K562 (cell line): ENCODE results near the gene GLUL. TPM values are rescaled to one million over a fixed set of nuclear protein-coding genes. Genes with fewer than 3 reads are reported as not detected.

ENCODE experiments used
- HEY1 ChIP-seq: fragments of 250-450 bp; sonication (Bioruptor Pico); IDR thresholded peaks from 2 replicates; pipeline ENCODE4 v1.5.0; 2020; ENCODE audit warnings: mild to moderate bottlenecking, moderate library complexity, borderline replicate concordance
- OTX1 ChIP-seq: fragments of 450-650 bp; formaldehyde crosslinking; IDR thresholded peaks from 2 replicates; pipeline ENCODE4 v1.4.0; 2022; ENCODE audit warnings: mild to moderate bottlenecking
- PHF21A ChIP-seq: fragments of 450-650 bp; IDR thresholded peaks from 2 replicates; pipeline ENCODE4 v1.6.1; 2017; ENCODE audit warnings: low read depth, borderline replicate concordance
- SAP30 ChIP-seq: fragments of 200-600 bp; sonication (generic); IDR thresholded peaks from 2 replicates; pipeline ENCODE4 v1.6.1; 2012; ENCODE audit warnings: borderline replicate concordance, low read depth, mild to moderate bottlenecking, moderate library complexity, low read length, control low read depth, inconsistent platforms; ENCODE audit not compliant: insufficient read depth, poor library complexity, severe bottlenecking
- SLC30A9 ChIP-seq: fragments of 250-450 bp; sonication (Bioruptor Pico); IDR thresholded peaks from 2 replicates; pipeline ENCODE4 v1.8.0; 2022; ENCODE audit warnings: mild to moderate bottlenecking, moderate library complexity
- SREBF2 ChIP-seq: sonication (generic); formaldehyde crosslinking; IDR thresholded peaks from 2 replicates; pipeline ENCODE4 v1.4.0; 2020; ENCODE audit warnings: mild to moderate bottlenecking, missing genetic modification reagents
- ZNF444 ChIP-seq: fragments of 250-450 bp; sonication (Bioruptor Pico); IDR thresholded peaks from 2 replicates; pipeline ENCODE4 v1.4.0; 2020; ENCODE audit warnings: mild to moderate bottlenecking, moderate library complexity
- polyA plus RNA-seq, 8 experiments: library from polyadenylated mRNA; depleted of rRNA in 4 of 8; stranded (reverse) in 5 of 8; unstranded in 3 of 8; fragments of >200 nt; fragmentation: Nextera tagmentation in 2 of 8; fragmentation: Illumina TruSeq in 1 of 8; extraction: Ambion mirVana in 2 of 8; extraction: Trizol in 1 of 8; gene quantifications; 2 replicates each; pipeline versions ENCODE4 v1.2.1 to v1.2.3, GENCODE V29; 2011 to 2014; ENCODE audit warnings: inconsistent platforms in 1 of 8, missing spikeins in 1 of 8
- total RNA-seq, 7 experiments: library from RNA; depleted of rRNA in 6 of 7; stranded (reverse); fragments of >200 nt in 6 of 7; fragmentation: Illumina TruSeq in 2 of 7; extraction: Trizol in 2 of 7; gene quantifications; 2 replicates each; pipeline versions ENCODE4 v1.2.1 to v1.2.3, GENCODE V29; 2011 to 2021; ENCODE audit warnings: low replicate concordance in 1 of 7
- TF ChIP-seq, protein P1 (sequence below): fragments of 200-600 bp; sonication (generic); IDR thresholded peaks from one replicate; pipeline ENCODE4 v1.6.1; 2012; ENCODE audit warnings: mild to moderate bottlenecking, low read depth, low read length, inconsistent platforms
- TF ChIP-seq, protein P2 (sequence below): fragments of 200-800 bp; sonication (Bioruptor generic); IDR thresholded peaks from 2 replicates; pipeline ENCODE4 v1.6.1; 2016; ENCODE audit warnings: missing genetic modification characterization, missing compliant biosample characterization

The GLUL gene
- total and polyA plus RNA-seq, 9 of the 15 experiments (the other 6 are each of a cell fraction or from before 2014, with no cell fraction given): 1,088 to 4,222 (median 1,338) TPM

DNA sequence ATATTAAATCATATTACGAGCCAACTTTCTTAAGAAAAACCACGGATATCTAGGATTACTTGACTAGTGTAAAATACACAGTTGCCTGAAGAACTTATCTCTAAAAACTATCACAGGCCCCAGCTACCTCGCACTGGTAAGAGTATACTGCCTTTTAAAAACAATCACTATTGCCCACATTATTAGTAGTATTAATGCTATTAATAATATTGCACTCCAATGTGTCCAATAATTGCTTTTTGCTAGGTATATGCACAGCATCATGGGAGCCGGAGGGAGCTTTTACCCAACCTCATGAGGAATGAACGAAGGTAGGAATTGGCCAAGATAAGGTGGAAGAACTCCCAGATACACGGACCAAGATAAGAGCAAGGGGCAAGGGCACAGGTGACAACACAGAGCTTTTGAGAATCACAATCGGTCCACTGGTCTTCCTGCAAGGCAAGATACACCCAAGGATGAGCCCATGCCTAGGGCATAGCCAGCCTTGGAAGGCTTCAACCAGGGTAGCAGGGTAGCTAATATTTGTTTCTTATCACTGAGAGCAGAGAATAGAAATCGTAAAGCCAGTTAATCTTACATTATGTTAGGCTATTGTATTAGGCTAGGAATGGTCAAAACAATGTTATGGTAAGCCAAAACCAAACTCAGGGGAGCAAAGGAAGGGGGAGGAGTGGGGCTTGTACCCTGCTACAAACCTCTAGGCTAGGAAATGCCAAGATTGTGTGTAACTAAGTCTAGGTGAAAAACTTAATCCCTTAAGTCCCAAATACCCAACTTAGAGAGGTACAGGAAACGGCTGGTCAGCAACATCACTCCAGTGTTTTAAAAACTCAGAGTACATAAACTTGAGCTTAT, 9.4 kb downstream of the GLUL start (continued):
- TF ChIP-seq, protein P1, sequence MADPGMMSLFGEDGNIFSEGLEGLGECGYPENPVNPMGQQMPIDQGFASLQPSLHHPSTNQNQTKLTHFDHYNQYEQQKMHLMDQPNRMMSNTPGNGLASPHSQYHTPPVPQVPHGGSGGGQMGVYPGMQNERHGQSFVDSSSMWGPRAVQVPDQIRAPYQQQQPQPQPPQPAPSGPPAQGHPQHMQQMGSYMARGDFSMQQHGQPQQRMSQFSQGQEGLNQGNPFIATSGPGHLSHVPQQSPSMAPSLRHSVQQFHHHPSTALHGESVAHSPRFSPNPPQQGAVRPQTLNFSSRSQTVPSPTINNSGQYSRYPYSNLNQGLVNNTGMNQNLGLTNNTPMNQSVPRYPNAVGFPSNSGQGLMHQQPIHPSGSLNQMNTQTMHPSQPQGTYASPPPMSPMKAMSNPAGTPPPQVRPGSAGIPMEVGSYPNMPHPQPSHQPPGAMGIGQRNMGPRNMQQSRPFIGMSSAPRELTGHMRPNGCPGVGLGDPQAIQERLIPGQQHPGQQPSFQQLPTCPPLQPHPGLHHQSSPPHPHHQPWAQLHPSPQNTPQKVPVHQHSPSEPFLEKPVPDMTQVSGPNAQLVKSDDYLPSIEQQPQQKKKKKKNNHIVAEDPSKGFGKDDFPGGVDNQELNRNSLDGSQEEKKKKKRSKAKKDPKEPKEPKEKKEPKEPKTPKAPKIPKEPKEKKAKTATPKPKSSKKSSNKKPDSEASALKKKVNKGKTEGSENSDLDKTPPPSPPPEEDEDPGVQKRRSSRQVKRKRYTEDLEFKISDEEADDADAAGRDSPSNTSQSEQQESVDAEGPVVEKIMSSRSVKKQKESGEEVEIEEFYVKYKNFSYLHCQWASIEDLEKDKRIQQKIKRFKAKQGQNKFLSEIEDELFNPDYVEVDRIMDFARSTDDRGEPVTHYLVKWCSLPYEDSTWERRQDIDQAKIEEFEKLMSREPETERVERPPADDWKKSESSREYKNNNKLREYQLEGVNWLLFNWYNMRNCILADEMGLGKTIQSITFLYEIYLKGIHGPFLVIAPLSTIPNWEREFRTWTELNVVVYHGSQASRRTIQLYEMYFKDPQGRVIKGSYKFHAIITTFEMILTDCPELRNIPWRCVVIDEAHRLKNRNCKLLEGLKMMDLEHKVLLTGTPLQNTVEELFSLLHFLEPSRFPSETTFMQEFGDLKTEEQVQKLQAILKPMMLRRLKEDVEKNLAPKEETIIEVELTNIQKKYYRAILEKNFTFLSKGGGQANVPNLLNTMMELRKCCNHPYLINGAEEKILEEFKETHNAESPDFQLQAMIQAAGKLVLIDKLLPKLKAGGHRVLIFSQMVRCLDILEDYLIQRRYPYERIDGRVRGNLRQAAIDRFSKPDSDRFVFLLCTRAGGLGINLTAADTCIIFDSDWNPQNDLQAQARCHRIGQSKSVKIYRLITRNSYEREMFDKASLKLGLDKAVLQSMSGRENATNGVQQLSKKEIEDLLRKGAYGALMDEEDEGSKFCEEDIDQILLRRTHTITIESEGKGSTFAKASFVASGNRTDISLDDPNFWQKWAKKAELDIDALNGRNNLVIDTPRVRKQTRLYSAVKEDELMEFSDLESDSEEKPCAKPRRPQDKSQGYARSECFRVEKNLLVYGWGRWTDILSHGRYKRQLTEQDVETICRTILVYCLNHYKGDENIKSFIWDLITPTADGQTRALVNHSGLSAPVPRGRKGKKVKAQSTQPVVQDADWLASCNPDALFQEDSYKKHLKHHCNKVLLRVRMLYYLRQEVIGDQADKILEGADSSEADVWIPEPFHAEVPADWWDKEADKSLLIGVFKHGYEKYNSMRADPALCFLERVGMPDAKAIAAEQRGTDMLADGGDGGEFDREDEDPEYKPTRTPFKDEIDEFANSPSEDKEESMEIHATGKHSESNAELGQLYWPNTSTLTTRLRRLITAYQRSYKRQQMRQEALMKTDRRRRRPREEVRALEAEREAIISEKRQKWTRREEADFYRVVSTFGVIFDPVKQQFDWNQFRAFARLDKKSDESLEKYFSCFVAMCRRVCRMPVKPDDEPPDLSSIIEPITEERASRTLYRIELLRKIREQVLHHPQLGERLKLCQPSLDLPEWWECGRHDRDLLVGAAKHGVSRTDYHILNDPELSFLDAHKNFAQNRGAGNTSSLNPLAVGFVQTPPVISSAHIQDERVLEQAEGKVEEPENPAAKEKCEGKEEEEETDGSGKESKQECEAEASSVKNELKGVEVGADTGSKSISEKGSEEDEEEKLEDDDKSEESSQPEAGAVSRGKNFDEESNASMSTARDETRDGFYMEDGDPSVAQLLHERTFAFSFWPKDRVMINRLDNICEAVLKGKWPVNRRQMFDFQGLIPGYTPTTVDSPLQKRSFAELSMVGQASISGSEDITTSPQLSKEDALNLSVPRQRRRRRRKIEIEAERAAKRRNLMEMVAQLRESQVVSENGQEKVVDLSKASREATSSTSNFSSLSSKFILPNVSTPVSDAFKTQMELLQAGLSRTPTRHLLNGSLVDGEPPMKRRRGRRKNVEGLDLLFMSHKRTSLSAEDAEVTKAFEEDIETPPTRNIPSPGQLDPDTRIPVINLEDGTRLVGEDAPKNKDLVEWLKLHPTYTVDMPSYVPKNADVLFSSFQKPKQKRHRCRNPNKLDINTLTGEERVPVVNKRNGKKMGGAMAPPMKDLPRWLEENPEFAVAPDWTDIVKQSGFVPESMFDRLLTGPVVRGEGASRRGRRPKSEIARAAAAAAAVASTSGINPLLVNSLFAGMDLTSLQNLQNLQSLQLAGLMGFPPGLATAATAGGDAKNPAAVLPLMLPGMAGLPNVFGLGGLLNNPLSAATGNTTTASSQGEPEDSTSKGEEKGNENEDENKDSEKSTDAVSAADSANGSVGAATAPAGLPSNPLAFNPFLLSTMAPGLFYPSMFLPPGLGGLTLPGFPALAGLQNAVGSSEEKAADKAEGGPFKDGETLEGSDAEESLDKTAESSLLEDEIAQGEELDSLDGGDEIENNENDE: peak; percentile 43
- TF ChIP-seq PHF21A: no peak
- TF ChIP-seq, protein P2, sequence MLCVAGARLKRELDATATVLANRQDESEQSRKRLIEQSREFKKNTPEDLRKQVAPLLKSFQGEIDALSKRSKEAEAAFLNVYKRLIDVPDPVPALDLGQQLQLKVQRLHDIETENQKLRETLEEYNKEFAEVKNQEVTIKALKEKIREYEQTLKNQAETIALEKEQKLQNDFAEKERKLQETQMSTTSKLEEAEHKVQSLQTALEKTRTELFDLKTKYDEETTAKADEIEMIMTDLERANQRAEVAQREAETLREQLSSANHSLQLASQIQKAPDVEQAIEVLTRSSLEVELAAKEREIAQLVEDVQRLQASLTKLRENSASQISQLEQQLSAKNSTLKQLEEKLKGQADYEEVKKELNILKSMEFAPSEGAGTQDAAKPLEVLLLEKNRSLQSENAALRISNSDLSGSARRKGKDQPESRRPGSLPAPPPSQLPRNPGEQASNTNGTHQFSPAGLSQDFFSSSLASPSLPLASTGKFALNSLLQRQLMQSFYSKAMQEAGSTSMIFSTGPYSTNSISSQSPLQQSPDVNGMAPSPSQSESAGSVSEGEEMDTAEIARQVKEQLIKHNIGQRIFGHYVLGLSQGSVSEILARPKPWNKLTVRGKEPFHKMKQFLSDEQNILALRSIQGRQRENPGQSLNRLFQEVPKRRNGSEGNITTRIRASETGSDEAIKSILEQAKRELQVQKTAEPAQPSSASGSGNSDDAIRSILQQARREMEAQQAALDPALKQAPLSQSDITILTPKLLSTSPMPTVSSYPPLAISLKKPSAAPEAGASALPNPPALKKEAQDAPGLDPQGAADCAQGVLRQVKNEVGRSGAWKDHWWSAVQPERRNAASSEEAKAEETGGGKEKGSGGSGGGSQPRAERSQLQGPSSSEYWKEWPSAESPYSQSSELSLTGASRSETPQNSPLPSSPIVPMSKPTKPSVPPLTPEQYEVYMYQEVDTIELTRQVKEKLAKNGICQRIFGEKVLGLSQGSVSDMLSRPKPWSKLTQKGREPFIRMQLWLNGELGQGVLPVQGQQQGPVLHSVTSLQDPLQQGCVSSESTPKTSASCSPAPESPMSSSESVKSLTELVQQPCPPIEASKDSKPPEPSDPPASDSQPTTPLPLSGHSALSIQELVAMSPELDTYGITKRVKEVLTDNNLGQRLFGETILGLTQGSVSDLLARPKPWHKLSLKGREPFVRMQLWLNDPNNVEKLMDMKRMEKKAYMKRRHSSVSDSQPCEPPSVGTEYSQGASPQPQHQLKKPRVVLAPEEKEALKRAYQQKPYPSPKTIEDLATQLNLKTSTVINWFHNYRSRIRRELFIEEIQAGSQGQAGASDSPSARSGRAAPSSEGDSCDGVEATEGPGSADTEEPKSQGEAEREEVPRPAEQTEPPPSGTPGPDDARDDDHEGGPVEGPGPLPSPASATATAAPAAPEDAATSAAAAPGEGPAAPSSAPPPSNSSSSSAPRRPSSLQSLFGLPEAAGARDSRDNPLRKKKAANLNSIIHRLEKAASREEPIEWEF (CRISPR knock-in tag): no peak
- peak; percentile 85 for TF ChIP-seq OTX1 (CRISPR knock-in tag)
- no peak for TF ChIP-seq SLC30A9 (CRISPR knock-in tag)
- no peak for TF ChIP-seq SREBF2
- TF ChIP-seq ZNF444: peak; percentile 14; the same call in 1 of the 2 replicates
- no peak for TF ChIP-seq SAP30
- no peak for TF ChIP-seq HEY1 (CRISPR knock-in tag)
